Neural crest cell (in vitro differentiated cells): ENCODE results near the gene ZNF776. TPM values are rescaled to one million over a fixed set of nuclear protein-coding genes. Genes with fewer than 3 reads are reported as not detected.
"Not testable (repeated sequence)": the region's sequence is repeated elsewhere in the genome, so short reads cannot be mapped to it uniquely, and the experiment has no call there.

Experiments used
- DNase-seq: peaks from one replicate; pipeline ENCODE4 v3.0.0; 2021; ENCODE audit warnings: low read depth, mixed read lengths, low spot score
- H3K27ac Mint-ChIP-seq: one replicate; pipeline ENCODE4 v1.8.0; 2021; ENCODE audit warnings: mild to moderate bottlenecking, mixed read lengths; ENCODE audit not compliant: unreplicated experiment
- H3K27me3 Mint-ChIP-seq: 2 replicates; pipeline ENCODE4 v1.8.0; 2021; ENCODE audit warnings: low read depth, mild to moderate bottlenecking, mixed read lengths
- H3K36me3 Mint-ChIP-seq: 2 replicates; pipeline ENCODE4 v1.8.0; 2021; ENCODE audit warnings: low read depth, mild to moderate bottlenecking, mixed read lengths
- H3K4me1 Mint-ChIP-seq: 2 replicates; pipeline ENCODE4 v1.8.0; 2021; ENCODE audit warnings: mixed read lengths
- H3K4me3 Mint-ChIP-seq: one replicate; pipeline ENCODE4 v1.8.0; 2021; ENCODE audit warnings: mild to moderate bottlenecking, mixed read lengths
- H3K9me3 Mint-ChIP-seq: 2 replicates; pipeline ENCODE4 v1.8.0; 2021; ENCODE audit warnings: mixed read lengths
- total RNA-seq: library from RNA; stranded (reverse); gene quantifications from 2 replicates; pipeline ENCODE4 v1.2.1, GENCODE V29; 2021
- TF ChIP-seq, protein P1 (sequence below): fragments of 200-600 bp; sonication (generic); conservative IDR thresholded peaks from 2 replicates; pipeline ENCODE4 v1.5.0; 2021; ENCODE audit warnings: antibody characterized with exemption, mild to moderate bottlenecking

Gene ZNF776
- total RNA-seq, 1 donor from 2014 or later = 25.9 TPM

DNA sequence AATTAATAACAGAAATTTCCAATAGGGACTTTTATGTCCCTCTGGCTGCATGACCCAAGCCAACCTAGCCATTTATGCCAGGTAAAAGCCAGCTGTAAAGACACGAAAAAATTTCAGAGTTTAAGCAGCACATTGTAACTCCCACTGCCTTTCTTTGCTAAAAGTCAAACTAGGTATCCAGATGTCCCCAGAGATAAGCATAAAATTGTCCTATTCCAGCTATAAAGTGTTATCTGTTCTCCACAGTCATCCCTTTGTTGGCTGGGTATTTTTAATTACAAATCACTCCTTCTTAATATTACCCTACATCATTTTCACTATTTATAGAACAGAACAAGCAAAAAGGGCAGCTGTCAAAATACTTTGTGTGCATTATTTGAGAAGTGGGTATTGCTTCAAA lies 34.4 kb upstream of the ZNF776 start:
- Mint-ChIP-seq H3K4me1 (peaks cover 22% of the 10 kb centered on the region), H3K4me3 (peak overlapping the region; percentile 36), H3K9me3 (peaks cover 19% of the 10 kb centered on the region), H3K27ac (no peak overlapping the region), H3K27me3 (peaks cover 3% of the 10 kb centered on the region), H3K36me3 (peaks cover 46% of the 10 kb centered on the region)
- TF ChIP-seq, protein P1, sequence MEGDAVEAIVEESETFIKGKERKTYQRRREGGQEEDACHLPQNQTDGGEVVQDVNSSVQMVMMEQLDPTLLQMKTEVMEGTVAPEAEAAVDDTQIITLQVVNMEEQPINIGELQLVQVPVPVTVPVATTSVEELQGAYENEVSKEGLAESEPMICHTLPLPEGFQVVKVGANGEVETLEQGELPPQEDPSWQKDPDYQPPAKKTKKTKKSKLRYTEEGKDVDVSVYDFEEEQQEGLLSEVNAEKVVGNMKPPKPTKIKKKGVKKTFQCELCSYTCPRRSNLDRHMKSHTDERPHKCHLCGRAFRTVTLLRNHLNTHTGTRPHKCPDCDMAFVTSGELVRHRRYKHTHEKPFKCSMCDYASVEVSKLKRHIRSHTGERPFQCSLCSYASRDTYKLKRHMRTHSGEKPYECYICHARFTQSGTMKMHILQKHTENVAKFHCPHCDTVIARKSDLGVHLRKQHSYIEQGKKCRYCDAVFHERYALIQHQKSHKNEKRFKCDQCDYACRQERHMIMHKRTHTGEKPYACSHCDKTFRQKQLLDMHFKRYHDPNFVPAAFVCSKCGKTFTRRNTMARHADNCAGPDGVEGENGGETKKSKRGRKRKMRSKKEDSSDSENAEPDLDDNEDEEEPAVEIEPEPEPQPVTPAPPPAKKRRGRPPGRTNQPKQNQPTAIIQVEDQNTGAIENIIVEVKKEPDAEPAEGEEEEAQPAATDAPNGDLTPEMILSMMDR = no peak
- DNase-seq = no peak

DNA sequence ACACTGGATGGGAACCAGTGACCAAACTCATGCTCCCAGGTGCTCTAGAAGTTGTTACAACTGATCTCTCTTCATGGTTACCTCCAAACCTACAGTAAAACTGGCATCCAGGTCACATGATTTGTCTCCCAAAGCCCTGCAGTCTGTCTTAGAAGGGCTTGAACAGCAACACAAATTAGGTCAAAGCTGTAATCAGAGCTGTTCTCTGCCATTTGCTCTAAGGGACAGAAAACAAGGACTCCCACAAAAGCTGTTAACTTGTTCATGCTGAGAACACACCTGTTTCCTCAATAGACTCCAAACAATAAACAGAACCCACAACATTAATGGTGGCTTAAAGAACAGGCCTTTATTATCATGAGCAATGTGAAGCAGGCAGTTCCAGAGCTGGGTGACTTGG lies 27.2 kb upstream of the ZNF776 start:
- no peak overlapping the region for H3K27ac Mint-ChIP-seq
- TF ChIP-seq, protein P1 = no peak
- H3K36me3 Mint-ChIP-seq = peaks cover 80% of the 10 kb centered on the region
- peaks cover 35% of the 10 kb centered on the region for H3K9me3 Mint-ChIP-seq
- no peak for DNase-seq
- H3K4me3 Mint-ChIP-seq = no peak overlapping the region
- H3K27me3 Mint-ChIP-seq = no peaks in the 10 kb centered on the region
- H3K4me1 Mint-ChIP-seq = peaks cover 4% of the 10 kb centered on the region

DNA sequence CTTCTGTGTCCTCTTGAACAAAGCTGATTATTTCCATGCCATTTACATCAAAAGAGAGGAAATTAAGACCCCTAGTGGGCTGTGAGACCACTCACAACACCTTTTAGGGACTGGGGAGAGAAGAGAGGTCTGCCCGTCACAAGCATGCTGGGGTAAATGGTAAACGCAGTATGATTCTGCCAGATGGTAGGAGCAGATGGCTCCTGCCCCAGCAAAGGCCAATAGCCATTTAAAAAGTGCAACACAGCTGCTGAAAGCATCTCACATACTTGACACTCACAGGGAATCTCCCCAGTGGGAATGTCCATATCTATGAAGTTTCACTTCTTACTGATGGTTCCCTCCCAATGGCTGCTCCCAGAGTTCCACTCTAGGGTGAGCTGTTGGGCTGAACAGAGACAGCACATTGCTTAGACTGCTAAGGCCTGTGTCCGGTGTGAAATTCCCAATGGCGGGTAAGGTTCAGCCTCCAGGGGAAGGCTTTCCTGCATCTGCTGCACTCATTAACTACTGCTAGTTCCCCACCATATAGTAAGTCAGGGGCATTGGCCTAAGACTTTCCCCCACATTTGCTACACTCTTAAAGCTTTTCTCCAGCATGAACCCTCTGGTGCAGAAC lies 26.6 kb upstream of the ZNF776 start:
- Mint-ChIP-seq H3K4me3 (no peak overlapping the region), H3K9me3 (peaks cover 32% of the 10 kb centered on the region), H3K4me1 (peaks cover 8% of the 10 kb centered on the region), H3K27ac (no peak overlapping the region), H3K36me3 (peaks cover 80% of the 10 kb centered on the region), H3K27me3 (no peaks in the 10 kb centered on the region)
- DNase-seq = no peak
- TF ChIP-seq, protein P1 = no peak

DNA sequence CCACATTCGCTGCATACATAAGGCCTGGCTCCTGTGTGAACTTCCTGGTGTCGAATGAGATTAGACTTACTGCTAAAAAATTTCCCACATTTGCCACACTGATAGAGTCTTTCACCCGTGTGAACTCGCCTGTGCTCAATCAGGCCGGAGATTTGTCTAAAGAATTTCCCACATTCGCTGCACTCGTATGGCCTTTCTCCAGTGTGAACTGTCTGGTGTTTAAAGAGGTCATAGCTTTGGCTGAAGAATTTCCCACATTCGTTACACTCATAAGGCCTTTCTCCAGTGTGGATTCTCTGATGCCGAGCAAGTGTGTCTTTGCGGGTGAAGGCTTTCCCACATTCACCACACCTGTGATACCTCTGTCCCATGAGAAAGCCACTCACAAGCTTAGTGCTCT lies 25.7 kb upstream of the ZNF776 start:
- H3K4me1 Mint-ChIP-seq = peaks cover 8% of the 10 kb centered on the region
- TF ChIP-seq, protein P1 = no peak
- no peaks in the 10 kb centered on the region for H3K27me3 Mint-ChIP-seq
- no peak overlapping the region for H3K4me3 Mint-ChIP-seq
- no peak overlapping the region for H3K27ac Mint-ChIP-seq
- H3K36me3 Mint-ChIP-seq = peaks cover 78% of the 10 kb centered on the region
- peaks cover 32% of the 10 kb centered on the region for H3K9me3 Mint-ChIP-seq
- DNase-seq = no peak

DNA sequence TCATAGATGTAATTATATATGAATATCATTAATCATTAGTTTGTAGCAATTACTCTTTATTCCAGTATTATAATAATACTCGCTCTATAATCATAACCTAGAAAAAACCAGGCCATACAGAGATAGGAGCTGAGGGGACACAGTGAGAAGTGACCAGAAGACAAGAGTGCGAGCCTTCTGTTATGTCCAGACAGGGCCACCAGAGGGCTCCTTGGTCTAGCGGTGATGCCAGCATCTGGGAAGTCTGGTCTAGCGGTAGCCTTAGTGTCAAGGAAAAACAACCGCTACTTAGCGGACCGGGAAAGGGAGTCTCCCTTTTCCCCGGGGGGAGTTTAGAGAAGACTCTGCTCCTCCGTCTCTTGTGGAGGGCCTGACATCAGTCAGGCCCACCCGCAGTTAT lies 8.3 kb upstream of the ZNF776 start:
- H3K4me3 Mint-ChIP-seq = peak overlapping the region; percentile 56
- TF ChIP-seq, protein P1 = peak; percentile 75
- H3K9me3 Mint-ChIP-seq, H3K27ac Mint-ChIP-seq, H3K4me1 Mint-ChIP-seq, H3K27me3 Mint-ChIP-seq, H3K36me3 Mint-ChIP-seq: not testable (repeated sequence)
- peak; percentile 57 for DNase-seq

DNA sequence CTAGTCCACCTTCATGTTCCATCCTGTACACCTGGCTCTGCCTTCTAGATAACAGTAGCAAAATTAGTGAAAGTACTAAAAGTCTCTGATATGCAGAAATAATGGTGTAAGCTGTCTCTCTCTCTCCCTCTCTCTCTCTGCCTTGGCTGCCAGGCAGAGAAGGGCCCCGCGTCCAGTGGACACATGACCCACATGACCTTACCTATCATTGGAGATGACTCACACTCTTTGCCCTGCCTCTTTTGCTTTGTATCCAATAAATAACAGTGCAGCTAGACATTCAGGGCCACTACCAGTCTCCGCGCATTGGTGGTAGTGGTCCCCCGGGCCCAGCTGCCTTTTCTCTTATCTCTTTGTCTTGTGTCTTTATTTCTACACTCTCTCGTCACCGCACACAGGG lies 7.8 kb upstream of the ZNF776 start:
- H3K27me3 Mint-ChIP-seq, H3K4me3 Mint-ChIP-seq, H3K36me3 Mint-ChIP-seq, H3K4me1 Mint-ChIP-seq, H3K27ac Mint-ChIP-seq, DNase-seq, H3K9me3 Mint-ChIP-seq: not testable (repeated sequence)
